ENCODE data around the gene GPC4. TPM values are rescaled to one million over a fixed set of nuclear protein-coding genes. Genes with fewer than 3 reads are reported as not detected.
A peak's percentile ranks its signal among the peaks of the same experiment; 100 is the strongest.

GPC4 gene
- total RNA-seq, 5 donors from 2014 or later (not counting 1 experiment from before 2014, with no cell fraction given), result 0.13 to 0.44 (median 0.32) TPM; not detected in 2

- no peak overlapping the region for H3K27ac Mint-ChIP-seq
- 100% methylated on average over 2 of the region's 5 CpGs for WGBS (ENCODE audit: insufficient coverage)
- H3K36me3 Mint-ChIP-seq, result no peaks in the 10 kb centered on the region
- Histone ChIP-seq H3K4me3 (ENCODE audit: control insufficient read depth in 1 of 2, extremely low read depth in 1 of 2, low read length in 1 of 2) (no peak overlapping the region), H3K27me3 (replicated peaks in 1 of 2; ENCODE audit: control insufficient read depth in 2 of 2, extremely low read depth in 1 of 2, insufficient read depth in 2 of 2, low read length in 1 of 2) (peaks cover 12 to 22% of the 10 kb centered on the region in 2 experiments), H3K4me1 (ENCODE audit: control insufficient read depth in 1 of 2, extremely low read depth in 1 of 2, insufficient read depth in 2 of 2, low read length in 2 of 2) (no peaks in the 10 kb centered on the region), H3K27ac (ENCODE audit: low read length) (no peak overlapping the region), H3K36me3 (ENCODE audit: control insufficient read depth in 2 of 2, extremely low read depth in 1 of 2, insufficient read depth in 1 of 2, low read length in 1 of 2) (no peaks in the 10 kb centered on the region), H3K9me3 (no peaks in the 10 kb centered on the region)
- ChIA-PET POLR2A (no interaction called here), CTCF (no interaction called here)
- H3K27me3 Mint-ChIP-seq, result peaks cover 33 to 41% of the 10 kb centered on the region in 2 donors
- no peak for DNase-seq
- peaks cover 2 to 9% (median 4%) of the 10 kb centered on the region in 3 donors for H3K4me1 Mint-ChIP-seq
- H3K4me3 Mint-ChIP-seq, result no peak overlapping the region
- no peaks in the 10 kb centered on the region for H3K9me3 Mint-ChIP-seq
- no peak for ATAC-seq (replicated peaks in 1 of 4)
Measured at GRCh38 chrX:133412665-133413064, 2.6 kb downstream of the GPC4 start.

GRCh38 chrX:133412246-133412645 is 3.0 kb downstream of the GPC4 start:
- no peak overlapping the region for H3K27ac ChIP-seq (ENCODE audit: low read length)
- WGBS (ENCODE audit: insufficient coverage), result no CpG with 5 or more reads among the region's 3 CpGs

GRCh38 chrX:133410550-133410949 is 4.7 kb downstream of the GPC4 start:
- no peak overlapping the region for H3K27ac Mint-ChIP-seq
- H3K4me1 Mint-ChIP-seq, result peaks cover 2 to 7% (median 4%) of the 10 kb centered on the region in 3 donors
- H3K4me3 Mint-ChIP-seq, result no peak overlapping the region
- H3K27ac ChIP-seq (ENCODE audit: low read length), result no peak overlapping the region
- ChIA-PET POLR2A (interaction anchor here in 1 of 2 donors (0.6 kb wide), 1 partner anchor 718 kb away, joined by 3 read pairs; no protein-coding TSS in a partner anchor), CTCF (no interaction called here)
- H3K27me3 Mint-ChIP-seq, result peaks cover 19 to 36% of the 10 kb centered on the region in 2 donors
- no peak overlapping the region for H3K4me3 ChIP-seq (ENCODE audit: control insufficient read depth in 1 of 2, extremely low read depth in 1 of 2, low read length in 1 of 2)
- DNase-seq (no peak), ATAC-seq (replicated peaks in 1 of 4) (no peak)
- H3K27me3 ChIP-seq (replicated peaks in 1 of 2; ENCODE audit: control insufficient read depth in 2 of 2, extremely low read depth in 1 of 2, insufficient read depth in 2 of 2, low read length in 1 of 2), result peaks cover 7 to 15% of the 10 kb centered on the region in 2 experiments
- no peaks in the 10 kb centered on the region for H3K36me3 Mint-ChIP-seq
- no CpG with 5 or more reads among the region's 3 CpGs for WGBS (ENCODE audit: insufficient coverage)
- no peaks in the 10 kb centered on the region for H3K9me3 ChIP-seq
- no peaks in the 10 kb centered on the region for H3K9me3 Mint-ChIP-seq
- no peaks in the 10 kb centered on the region for H3K4me1 ChIP-seq (ENCODE audit: control insufficient read depth in 1 of 2, extremely low read depth in 1 of 2, insufficient read depth in 2 of 2, low read length in 2 of 2)
- no peaks in the 10 kb centered on the region for H3K36me3 ChIP-seq (ENCODE audit: control insufficient read depth in 2 of 2, extremely low read depth in 1 of 2, insufficient read depth in 1 of 2, low read length in 1 of 2)

More at GRCh38 chrX:133412246-133412645, 3.0 kb downstream of the GPC4 start:
- DNase-seq, result no peak
- no peak overlapping the region for H3K4me3 ChIP-seq (ENCODE audit: control insufficient read depth in 1 of 2, extremely low read depth in 1 of 2, low read length in 1 of 2)
- H3K4me1 ChIP-seq (ENCODE audit: control insufficient read depth in 1 of 2, extremely low read depth in 1 of 2, insufficient read depth in 2 of 2, low read length in 2 of 2), result no peaks in the 10 kb centered on the region
- H3K9me3 Mint-ChIP-seq, result no peaks in the 10 kb centered on the region
- H3K36me3 Mint-ChIP-seq, result no peaks in the 10 kb centered on the region
- H3K27me3 Mint-ChIP-seq, result peaks cover 29 to 40% of the 10 kb centered on the region in 2 donors
- H3K36me3 ChIP-seq (ENCODE audit: control insufficient read depth in 2 of 2, extremely low read depth in 1 of 2, insufficient read depth in 1 of 2, low read length in 1 of 2), result no peaks in the 10 kb centered on the region
- peaks cover 12 to 22% of the 10 kb centered on the region in 2 experiments for H3K27me3 ChIP-seq (replicated peaks in 1 of 2; ENCODE audit: control insufficient read depth in 2 of 2, extremely low read depth in 1 of 2, insufficient read depth in 2 of 2, low read length in 1 of 2)
- no peak overlapping the region for H3K27ac Mint-ChIP-seq
- no peak overlapping the region for H3K4me3 Mint-ChIP-seq
- ChIA-PET POLR2A (no interaction called here), CTCF (no interaction called here)
- no peaks in the 10 kb centered on the region for H3K9me3 ChIP-seq
- H3K4me1 Mint-ChIP-seq, result peaks cover 2 to 9% (median 4%) of the 10 kb centered on the region in 3 donors
- ATAC-seq (replicated peaks in 1 of 4), result no peak

- CTCF ChIA-PET, result no interaction called here
- Mint-ChIP-seq H3K36me3 (no peaks in the 10 kb centered on the region), H3K27ac (no peak overlapping the region), H3K9me3 (no peaks in the 10 kb centered on the region), H3K4me3 (no peak overlapping the region), H3K4me1 (peaks cover 0 to 4% (median 2%) of the 10 kb centered on the region in 3 donors), H3K27me3 (peaks cover under 1 to 18% of the 10 kb centered on the region in 2 donors)
- DNase-seq, result no peak
- no peak overlapping the region for H3K4me3 ChIP-seq (ENCODE audit: control insufficient read depth in 1 of 2, extremely low read depth in 1 of 2, low read length in 1 of 2)
- H3K4me1 ChIP-seq (ENCODE audit: control insufficient read depth in 1 of 2, extremely low read depth in 1 of 2, insufficient read depth in 2 of 2, low read length in 2 of 2), result no peaks in the 10 kb centered on the region
- no peaks in the 10 kb centered on the region for H3K36me3 ChIP-seq (ENCODE audit: control insufficient read depth in 2 of 2, extremely low read depth in 1 of 2, insufficient read depth in 1 of 2, low read length in 1 of 2)
- H3K9me3 ChIP-seq, result no peaks in the 10 kb centered on the region
- 85% methylated on average over 3 of the region's 4 CpGs for WGBS (ENCODE audit: insufficient coverage)
- H3K27me3 ChIP-seq (replicated peaks in 1 of 2; ENCODE audit: control insufficient read depth in 2 of 2, extremely low read depth in 1 of 2, insufficient read depth in 2 of 2, low read length in 1 of 2), result no peaks in the 10 kb centered on the region
- ATAC-seq (replicated peaks in 1 of 4), result no peak
- no peak overlapping the region for H3K27ac ChIP-seq (ENCODE audit: low read length)
- POLR2A ChIA-PET, result no interaction called here
Measured at GRCh38 chrX:133405498-133406185, 9.6 kb downstream of the GPC4 start.

GRCh38 chrX:133403984-133404383 is 11.3 kb downstream of the GPC4 start:
- no peaks in the 10 kb centered on the region for H3K36me3 Mint-ChIP-seq
- Histone ChIP-seq H3K27me3 (replicated peaks in 1 of 2; ENCODE audit: control insufficient read depth in 2 of 2, extremely low read depth in 1 of 2, insufficient read depth in 2 of 2, low read length in 1 of 2) (no peaks in the 10 kb centered on the region), H3K9me3 (no peaks in the 10 kb centered on the region), H3K4me1 (ENCODE audit: control insufficient read depth in 1 of 2, extremely low read depth in 1 of 2, insufficient read depth in 2 of 2, low read length in 2 of 2) (no peaks in the 10 kb centered on the region), H3K4me3 (ENCODE audit: control insufficient read depth in 1 of 2, extremely low read depth in 1 of 2, low read length in 1 of 2) (no peak overlapping the region), H3K27ac (ENCODE audit: low read length) (no peak overlapping the region), H3K36me3 (ENCODE audit: control insufficient read depth in 2 of 2, extremely low read depth in 1 of 2, insufficient read depth in 1 of 2, low read length in 1 of 2) (no peaks in the 10 kb centered on the region)
- no peaks in the 10 kb centered on the region for H3K9me3 Mint-ChIP-seq
- ATAC-seq (replicated peaks in 1 of 4) (no peak), DNase-seq (no peak)
- POLR2A ChIA-PET, result no interaction called here
- H3K27ac Mint-ChIP-seq, result no peak overlapping the region
- H3K4me3 Mint-ChIP-seq, result no peak overlapping the region
- peaks cover 0 to 4% (median 2%) of the 10 kb centered on the region in 3 donors for H3K4me1 Mint-ChIP-seq
- H3K27me3 Mint-ChIP-seq, result peaks cover 0 to 17% of the 10 kb centered on the region in 2 donors
- no CpG with 5 or more reads among the region's 4 CpGs for WGBS (ENCODE audit: insufficient coverage)
- CTCF ChIA-PET, result interaction anchor here in 1 of 2 donors (0.6 kb wide), 1 partner anchor 375 kb away, joined by 3 read pairs; no protein-coding TSS in a partner anchor

GRCh38 chrX:133402830-133403625 is 12.3 kb downstream of the GPC4 start:
- Mint-ChIP-seq H3K36me3 (no peaks in the 10 kb centered on the region), H3K27ac (no peak overlapping the region), H3K4me3 (peak overlapping the region in 1 of 3 donors; percentile 0), H3K27me3 (peaks cover 0 to 17% of the 10 kb centered on the region in 2 donors), H3K4me1 (peaks cover 0 to 4% (median 2%) of the 10 kb centered on the region in 3 donors), H3K9me3 (no peaks in the 10 kb centered on the region)
- no peaks in the 10 kb centered on the region for H3K9me3 ChIP-seq
- POLR2A ChIA-PET, result no interaction called here
- H3K4me3 ChIP-seq (ENCODE audit: control insufficient read depth in 1 of 2, extremely low read depth in 1 of 2, low read length in 1 of 2), result no peak overlapping the region
- H3K36me3 ChIP-seq (ENCODE audit: control insufficient read depth in 2 of 2, extremely low read depth in 1 of 2, insufficient read depth in 1 of 2, low read length in 1 of 2), result no peaks in the 10 kb centered on the region
- DNase-seq, result no peak
- H3K27ac ChIP-seq (ENCODE audit: low read length), result no peak overlapping the region
- CTCF ChIA-PET, result interaction anchor here in 1 of 2 donors (0.6 kb wide), 1 partner anchor 12 kb away, joined by 3 read pairs; no protein-coding TSS in a partner anchor
- no peaks in the 10 kb centered on the region for H3K4me1 ChIP-seq (ENCODE audit: control insufficient read depth in 1 of 2, extremely low read depth in 1 of 2, insufficient read depth in 2 of 2, low read length in 2 of 2)
- H3K27me3 ChIP-seq (replicated peaks in 1 of 2; ENCODE audit: control insufficient read depth in 2 of 2, extremely low read depth in 1 of 2, insufficient read depth in 2 of 2, low read length in 1 of 2), result no peaks in the 10 kb centered on the region
- ATAC-seq (replicated peaks in 1 of 4), result no peak
- WGBS (ENCODE audit: insufficient coverage), result no CpG with 5 or more reads among the region's 10 CpGs

All from T-cell (primary cell).